HG03066 (cell line): Measurements from ENCODE around the gene OSTN.

ENCODE experiments used
- ATAC-seq: cut with Tn5 transposase; IDR thresholded peaks from one replicate; pipeline ENCODE4 v1.9.1; 2021; ENCODE audit warnings: low read depth; ENCODE audit not compliant: unreplicated experiment

The OSTN gene

DNA sequence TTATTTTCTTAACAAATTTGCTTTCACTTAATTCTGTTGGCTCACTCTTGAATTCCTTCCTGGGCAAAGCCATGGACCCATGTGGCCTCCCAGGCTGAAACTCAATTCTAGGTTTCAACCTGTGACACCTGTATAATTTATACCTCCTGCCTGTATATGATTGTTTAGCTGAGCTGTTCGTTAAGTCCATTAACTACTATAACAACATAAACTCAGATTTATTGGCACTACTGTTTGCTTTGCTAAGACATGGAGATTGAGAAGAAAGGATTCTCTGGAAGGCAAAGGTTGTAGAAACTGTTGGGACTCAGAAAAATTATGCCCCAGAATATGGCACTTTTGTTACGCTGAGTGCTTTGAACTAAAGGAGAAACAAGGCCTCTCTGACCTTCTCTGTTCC is 103.4 kb downstream of the OSTN start:
- no peak for ATAC-seq

DNA sequence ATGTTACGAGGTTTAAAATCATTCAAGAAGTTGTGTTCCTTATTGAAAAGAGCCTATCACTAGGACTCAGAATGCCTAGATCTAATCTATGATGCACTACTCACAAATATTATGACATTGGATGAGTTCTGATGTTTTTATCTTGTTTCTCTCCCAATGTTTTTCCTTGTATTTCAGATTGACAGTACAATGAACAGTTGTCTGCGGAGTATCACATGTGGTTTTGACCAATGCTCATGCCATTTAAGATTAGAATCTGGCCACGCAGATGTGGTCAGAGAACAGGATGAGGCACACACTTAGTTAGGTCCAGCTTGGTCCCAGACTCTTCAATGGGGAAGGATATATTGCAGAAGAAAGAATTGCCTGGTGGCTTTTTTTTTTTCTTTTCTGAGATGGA is 104.6 kb downstream of the OSTN start:
- ATAC-seq, result no peak

DNA sequence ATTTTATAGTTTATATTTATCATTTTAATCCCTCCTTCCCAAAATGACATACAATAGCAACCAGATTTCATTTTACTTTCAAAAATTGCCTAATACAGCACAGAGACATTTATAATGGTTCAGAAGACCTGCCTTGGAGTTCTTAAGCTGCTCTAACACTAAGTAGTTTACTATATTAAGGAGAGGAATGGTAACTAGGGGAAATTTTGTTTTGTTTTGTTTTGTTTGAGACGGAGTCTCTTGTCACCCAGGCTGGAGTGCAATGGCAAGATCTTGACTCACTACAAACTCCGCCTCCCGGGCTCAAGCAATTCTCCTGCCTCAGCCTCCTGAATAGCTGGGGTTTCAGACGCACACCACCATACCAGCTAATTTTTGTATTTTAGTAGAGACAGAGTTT is 107.4 kb downstream of the OSTN start:
- no peak for ATAC-seq

DNA sequence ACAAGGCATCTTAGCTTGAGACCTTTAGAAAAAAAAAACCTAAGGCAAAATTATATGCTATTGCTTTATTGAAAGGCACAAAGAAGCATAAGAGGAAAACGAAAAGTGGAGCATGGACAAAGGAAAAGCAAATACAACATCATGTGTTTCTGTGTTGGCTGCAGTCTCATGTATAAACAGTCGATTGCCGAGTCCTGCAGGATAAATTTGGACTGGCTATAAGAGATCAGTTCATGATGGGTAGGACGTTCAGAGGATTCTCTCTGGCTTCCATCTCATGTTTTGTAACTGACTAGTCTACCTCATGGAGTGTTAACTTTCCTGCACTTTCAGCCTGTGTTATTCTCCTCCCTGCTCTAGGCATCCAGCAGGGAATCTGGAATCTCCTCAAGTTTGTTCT is 108.3 kb downstream of the OSTN start:
- ATAC-seq, result no peak

DNA sequence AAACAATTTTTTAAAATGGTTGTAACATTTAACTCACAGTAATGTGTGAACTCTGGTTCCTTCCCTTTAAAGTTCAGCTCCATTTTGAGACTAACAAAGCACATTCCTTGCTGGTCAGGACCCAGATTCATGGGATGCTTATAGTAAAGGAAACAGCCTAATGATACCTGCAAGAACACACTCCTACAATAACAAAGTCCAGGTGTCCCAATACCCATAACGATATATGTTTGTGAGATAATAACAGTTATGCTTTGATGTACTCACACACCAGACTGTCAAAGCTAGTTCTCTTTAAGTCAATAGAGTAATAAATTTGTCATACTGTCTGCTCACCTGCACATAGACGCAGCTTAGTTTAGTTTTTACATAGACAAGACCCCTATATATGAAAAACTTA is 114.3 kb downstream of the OSTN start:
- ATAC-seq, result no peak

DNA sequence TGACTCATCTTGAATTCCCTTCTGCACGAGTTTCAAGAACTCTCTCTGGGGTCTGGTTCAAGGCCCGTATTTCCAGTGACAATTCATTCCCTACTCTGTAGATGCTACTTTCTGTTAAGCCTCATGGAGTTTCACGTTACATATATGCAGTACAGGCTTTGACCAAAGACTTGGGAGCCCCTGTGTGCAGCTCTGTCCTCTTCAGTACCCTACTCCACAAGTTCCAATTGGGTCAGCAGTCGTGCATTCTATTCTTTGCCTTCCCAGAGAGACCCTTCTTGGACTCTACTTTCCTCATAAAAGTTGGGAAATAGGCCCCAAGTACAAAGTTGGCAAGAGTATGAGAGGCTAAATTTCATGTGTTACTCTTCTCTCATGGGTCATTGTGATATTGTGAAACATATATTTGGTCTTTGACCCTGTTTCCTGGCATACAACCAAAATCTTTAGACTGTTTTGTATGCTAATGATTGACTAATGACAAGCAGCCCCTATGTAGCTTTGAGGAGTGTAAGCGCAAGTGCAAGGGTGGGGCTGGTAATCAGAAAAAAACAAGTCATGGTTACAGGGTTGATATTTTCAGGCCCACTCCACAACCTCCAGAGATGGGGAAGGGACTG is 115.2 kb downstream of the OSTN start:
- no peak for ATAC-seq
